ENCODE data around the gene ASTN1. TPM values are rescaled to one million over a fixed set of nuclear protein-coding genes. Genes with fewer than 3 reads are reported as not detected.

The ASTN1 gene
- total and polyA plus RNA-seq, 2 of the 4 experiments (the other 2 are of a cell fraction), result under 0.01 to 0.07 TPM

DNA sequence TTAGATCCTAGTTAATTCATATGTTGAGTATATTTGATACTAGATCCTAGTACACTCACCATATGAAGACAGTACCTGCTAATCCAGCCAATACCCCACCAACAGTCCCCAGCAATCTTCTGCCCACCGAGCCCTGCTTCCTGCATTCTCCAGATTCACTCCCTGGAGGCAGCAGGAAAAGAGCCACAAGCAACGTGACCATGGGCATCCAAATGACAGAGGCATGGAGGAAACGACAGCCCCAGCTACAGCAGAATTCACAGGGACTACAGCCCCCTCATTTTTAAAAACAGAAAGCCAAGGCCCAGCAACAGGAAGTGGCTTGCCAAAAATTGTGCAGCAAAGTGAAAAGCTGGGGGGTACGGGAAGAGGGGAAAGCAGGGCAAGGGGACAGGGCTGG, 29.3 kb downstream of the ASTN1 start:
- H2BK120ac ChIP-seq (ENCODE audit: low read depth, low read length), result no peak overlapping the region
- no peaks in the 10 kb centered on the region for H3K4me1 ChIP-seq (ENCODE audit: control insufficient read depth, insufficient read depth, low read length)
- no peak overlapping the region for H4K91ac ChIP-seq (ENCODE audit: insufficient read depth, low read depth, low read length)
- H3K23ac ChIP-seq (ENCODE audit: low read depth, low read length), result no peak overlapping the region
- H2BK15ac ChIP-seq (ENCODE audit: low read depth, low read length), result no peak overlapping the region
- H3K79me1 ChIP-seq (ENCODE audit: low read depth in 1 of 2, low read length in 2 of 2), result no peaks in the 10 kb centered on the region
- intact Hi-C loops (cut with micrococcal nuclease), result no loop called here
- H3K27ac ChIP-seq (ENCODE audit: insufficient read depth, low read length), result no peak overlapping the region
- H4K8ac ChIP-seq (ENCODE audit: low read depth in 2 of 2, low read length in 2 of 2), result no peak overlapping the region
- no peak overlapping the region for H3K56ac ChIP-seq (ENCODE audit: extremely low read depth, insufficient read depth, low read length)
- H2BK5ac ChIP-seq (ENCODE audit: low read depth, low read length, poor library complexity, severe bottlenecking), result no peak overlapping the region
- no TSS peak for BruUV-seq (replicated peaks)
- H2BK20ac ChIP-seq (ENCODE audit: low read depth, low read length), result no peak overlapping the region
- H2AK5ac ChIP-seq (ENCODE audit: low read depth, low read length), result no peak overlapping the region
- H2AFZ ChIP-seq (replicated peaks; ENCODE audit: low read length, poor library complexity), result no peak overlapping the region
- no CpG with 5 or more reads among the region's 4 CpGs for WGBS, 2 experiments (ENCODE audit: extremely low coverage in 2 of 2, insufficient read length in 1 of 2)
- H3K4ac ChIP-seq (ENCODE audit: low read depth, low read length), result no peak overlapping the region
- no peak overlapping the region for H3K4me3 ChIP-seq (ENCODE audit: insufficient read depth, low read depth, low read length)
- TF ChIP-seq RFX5 (IDR thresholded peaks at IDR 0.05; ENCODE audit: low read depth, low read length) (no peak), NFE2L2 (IDR thresholded peaks at IDR 0.05; ENCODE audit: low read depth, low read length) (no peak), RAD21 (IDR thresholded peaks at IDR 0.05; ENCODE audit: low read length) (no peak), CEBPB (IDR thresholded peaks at IDR 0.05; ENCODE audit: low read depth, low read length) (no peak), CHD1 (IDR thresholded peaks at IDR 0.05; ENCODE audit: low read depth, low read length) (no peak), BHLHE40 (IDR thresholded peaks at IDR 0.05; ENCODE audit: low read depth, low read length) (no peak), SMC3 (IDR thresholded peaks at IDR 0.05; ENCODE audit: low read depth, low read length) (no peak), CTCF (conservative IDR thresholded peaks at IDR 0.05; ENCODE audit: low read depth, low read length) (no peak)
- TF ChIP-seq, protein P1, sequence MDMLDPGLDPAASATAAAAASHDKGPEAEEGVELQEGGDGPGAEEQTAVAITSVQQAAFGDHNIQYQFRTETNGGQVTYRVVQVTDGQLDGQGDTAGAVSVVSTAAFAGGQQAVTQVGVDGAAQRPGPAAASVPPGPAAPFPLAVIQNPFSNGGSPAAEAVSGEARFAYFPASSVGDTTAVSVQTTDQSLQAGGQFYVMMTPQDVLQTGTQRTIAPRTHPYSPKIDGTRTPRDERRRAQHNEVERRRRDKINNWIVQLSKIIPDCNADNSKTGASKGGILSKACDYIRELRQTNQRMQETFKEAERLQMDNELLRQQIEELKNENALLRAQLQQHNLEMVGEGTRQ (IDR thresholded peaks at IDR 0.05; ENCODE audit: low read depth, low read length), result no peak
- no peaks in the 10 kb centered on the region for H3K36me3 ChIP-seq (ENCODE audit: control insufficient read depth, insufficient read depth, low read length)
- ChIA-PET CTCF (interaction anchor here (1.1 kb wide), 1 partner anchor 46 kb away, joined by 3 read pairs; no protein-coding TSS in a partner anchor), POLR2A (ENCODE audit: unreplicated experiment) (no interaction called here)
- no peaks in the 10 kb centered on the region for H3K9me3 ChIP-seq (ENCODE audit: control insufficient read depth, insufficient read depth, low read length)
- no peaks in the 10 kb centered on the region for H3K9me1 ChIP-seq (ENCODE audit: insufficient read depth, low read length)
- H4K5ac ChIP-seq (ENCODE audit: low read depth, low read length), result no peak overlapping the region
- no peaks in the 10 kb centered on the region for H4K20me1 ChIP-seq (ENCODE audit: insufficient read depth, low read length)
- dilution Hi-C loops (cut with HindIII; ENCODE audit: low sequenced_read_pairs, unreplicated experiment), result no loop called here
- ATAC-seq (ENCODE audit: low read depth), result no peak
- no peak for DNase-seq
- H3K27me3 ChIP-seq (ENCODE audit: control insufficient read depth, insufficient read depth, low read length), result no peaks in the 10 kb centered on the region
- in situ Hi-C loops (cut with MboI; ENCODE audit: low sequenced_read_pairs), result no loop called here
- no peak overlapping the region for H3K14ac ChIP-seq (replicated peaks; ENCODE audit: low read depth, low read length)
- H2AK9ac ChIP-seq (replicated peaks; ENCODE audit: low read depth, low read length, poor library complexity), result no peak overlapping the region
- no peak overlapping the region for H3K4me2 ChIP-seq (ENCODE audit: low read depth, low read length)
- no peak overlapping the region for H3K9ac ChIP-seq (ENCODE audit: low read depth, low read length)
- H3K18ac ChIP-seq (ENCODE audit: low read depth, low read length), result no peak overlapping the region

Measured in IMR-90 (cell line).